ENCODE measurements around the gene PDIA2.
"Not testable (repeated sequence)": the region's sequence is repeated elsewhere in the genome, so short reads cannot be mapped to it uniquely, and the experiment has no call there.

PDIA2 gene

DNA sequence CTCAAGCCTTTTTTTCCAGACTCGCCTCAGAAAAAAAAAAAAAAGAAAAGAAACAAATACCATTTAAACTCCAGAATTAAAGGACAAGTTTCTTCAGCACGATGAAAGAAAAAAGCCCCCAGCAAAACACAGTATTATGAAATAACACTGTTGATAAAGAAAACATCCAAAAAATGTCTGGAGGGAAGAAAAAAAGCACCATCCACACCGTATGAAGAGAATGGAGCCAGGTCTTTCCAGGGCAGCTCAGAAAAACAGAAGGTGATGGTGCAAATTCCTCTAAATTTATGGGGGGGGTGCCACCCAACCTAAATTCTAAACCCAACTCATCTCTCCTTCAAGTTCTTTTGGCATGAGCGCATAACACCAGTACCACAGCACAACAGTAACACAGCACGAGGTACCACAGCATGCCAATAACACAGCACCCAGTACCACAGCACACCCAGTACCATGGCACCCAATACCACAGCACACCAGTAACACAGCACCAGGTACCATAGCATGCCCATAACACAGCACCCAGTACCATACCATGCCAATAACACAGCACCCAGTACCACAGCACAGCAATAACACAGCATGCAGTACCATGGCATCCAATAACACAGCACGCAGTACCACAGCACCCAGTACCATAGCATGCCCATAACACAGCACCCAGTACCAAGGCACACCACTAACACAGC, 50.6 kb downstream of the PDIA2 start:
- no peak for DNase-seq

DNA sequence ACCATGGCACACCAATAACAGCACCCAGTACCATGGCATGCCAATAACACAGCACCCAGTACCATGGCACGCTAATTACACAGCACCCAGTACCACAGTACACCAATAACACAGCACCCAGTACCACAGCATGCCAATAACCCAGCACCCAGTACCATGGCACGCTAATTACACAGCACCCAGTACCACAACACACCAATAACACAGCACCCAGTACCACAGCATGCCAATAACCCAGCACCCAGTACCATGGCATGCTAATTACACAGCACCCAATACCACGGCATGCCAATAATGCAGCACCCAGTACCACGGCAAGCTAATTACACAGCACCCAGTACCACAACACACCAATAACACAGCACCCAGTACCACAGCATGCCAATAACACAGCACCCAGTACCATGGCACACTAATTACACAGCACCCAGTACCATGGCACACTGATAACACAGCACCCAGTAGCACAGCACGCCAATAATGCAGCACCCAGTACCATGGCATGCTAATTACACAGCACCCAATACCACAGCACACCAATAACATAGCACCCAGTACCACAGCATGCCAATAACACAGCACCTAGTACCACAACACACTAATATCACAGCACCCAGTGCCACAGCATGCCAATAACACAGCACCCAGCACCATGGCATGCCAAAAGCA, 51.3 kb downstream of the PDIA2 start:
- not testable (repeated sequence) for DNase-seq

DNA sequence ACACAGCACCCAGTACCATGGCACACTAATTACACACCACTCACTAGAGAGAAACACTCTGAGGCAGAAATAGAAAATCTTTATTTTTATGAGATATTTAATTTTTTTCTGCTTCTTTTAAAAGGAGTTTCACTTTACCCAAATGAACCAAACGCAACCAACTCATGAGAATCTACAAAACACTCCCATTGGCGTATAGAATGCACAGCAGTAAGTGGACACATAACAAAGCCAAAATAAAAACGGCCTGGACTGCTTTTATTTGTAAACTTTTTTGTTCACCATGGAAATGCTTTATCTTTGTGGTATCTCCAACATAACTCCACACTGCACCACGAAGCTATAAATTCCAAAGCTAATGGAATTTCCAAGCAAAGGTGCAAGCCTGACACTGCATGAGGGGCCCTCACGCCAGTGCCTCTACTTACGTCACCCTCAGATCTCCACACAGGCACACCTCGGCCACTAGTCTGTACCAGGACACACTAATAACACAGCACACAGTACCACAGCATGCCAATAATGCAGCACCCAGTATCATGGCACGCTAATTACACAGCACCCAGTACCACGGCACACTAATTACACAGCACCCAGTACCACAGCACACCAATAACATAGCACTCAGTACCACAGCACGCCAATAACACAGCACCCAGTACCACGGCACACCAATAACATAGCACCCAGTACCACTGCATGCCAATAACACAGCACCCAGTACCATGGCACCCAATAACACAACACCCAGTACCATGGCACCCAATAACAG, 52.1 kb downstream of the PDIA2 start:
- not testable (repeated sequence) for DNase-seq

DNA sequence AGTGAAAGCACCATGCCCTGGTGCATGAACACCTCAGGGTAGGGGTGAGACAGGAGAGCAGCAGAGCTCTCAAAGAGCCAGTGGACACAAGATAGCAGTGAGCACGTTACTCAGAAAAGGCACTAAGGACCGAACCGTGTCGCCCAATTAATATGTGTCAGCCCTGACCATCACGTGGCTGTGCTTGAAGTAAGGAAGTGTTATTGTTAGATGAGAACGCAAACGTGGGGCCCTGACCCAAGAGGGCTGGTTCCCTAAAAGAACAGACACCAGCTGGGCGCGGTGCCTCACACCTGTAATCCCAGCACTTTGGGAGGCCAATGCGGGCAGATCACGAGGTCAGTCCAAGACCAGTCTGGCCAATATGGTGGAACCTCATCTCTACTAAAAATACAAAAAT, 53.3 kb downstream of the PDIA2 start:
- no peak for DNase-seq

All from central memory CD4-positive, alpha-beta T cell (primary cell).